Measurements from ENCODE around the gene MKNK2.

The MKNK2 gene

GRCh38 chr19:2058570-2059421, 7.8 kb upstream of the MKNK2 start:
- in situ Hi-C loops (cut with HindIII; ENCODE audit: low sequenced_read_pairs) = no loop called here

- in situ Hi-C loops (cut with HindIII; ENCODE audit: low sequenced_read_pairs) = no loop called here
Measured at GRCh38 chr19:2057484-2058469, 6.7 kb upstream of the MKNK2 start.

GRCh38 chr19:2056837-2057192, 5.8 kb upstream of the MKNK2 start:
- in situ Hi-C loops (cut with HindIII; ENCODE audit: low sequenced_read_pairs) = no loop called here

- in situ Hi-C loops (cut with HindIII; ENCODE audit: low sequenced_read_pairs) = no loop called here
Measured at GRCh38 chr19:2055931-2056836, 5.1 kb upstream of the MKNK2 start.

- in situ Hi-C loops (cut with HindIII; ENCODE audit: low sequenced_read_pairs) = no loop called here
Measured at GRCh38 chr19:2054763-2055162, 3.7 kb upstream of the MKNK2 start.

GRCh38 chr19:2053601-2054389, 2.8 kb upstream of the MKNK2 start:
- in situ Hi-C loops (cut with HindIII; ENCODE audit: low sequenced_read_pairs) = no loop called here

GRCh38 chr19:2051773-2052704, 995 bp upstream of the MKNK2 start:
- in situ Hi-C loops (cut with HindIII; ENCODE audit: low sequenced_read_pairs) = no loop called here

GRCh38 chr19:2050349-2050990, 574 bp downstream of the MKNK2 start:
- in situ Hi-C loops (cut with HindIII; ENCODE audit: low sequenced_read_pairs) = no loop called here

- in situ Hi-C loops (cut with HindIII; ENCODE audit: low sequenced_read_pairs) = no loop called here
Measured at GRCh38 chr19:2049741-2050348, 1.2 kb downstream of the MKNK2 start.

GRCh38 chr19:2048959-2049740, 1.9 kb downstream of the MKNK2 start:
- in situ Hi-C loops (cut with HindIII; ENCODE audit: low sequenced_read_pairs) = no loop called here

- in situ Hi-C loops (cut with HindIII; ENCODE audit: low sequenced_read_pairs) = no loop called here
Measured at GRCh38 chr19:2048104-2048958, 2.7 kb downstream of the MKNK2 start.

GRCh38 chr19:2047449-2048103, 3.5 kb downstream of the MKNK2 start:
- in situ Hi-C loops (cut with HindIII; ENCODE audit: low sequenced_read_pairs) = no loop called here

GRCh38 chr19:2047076-2047448, 4.0 kb downstream of the MKNK2 start:
- in situ Hi-C loops (cut with HindIII; ENCODE audit: low sequenced_read_pairs) = no loop called here

GRCh38 chr19:2046046-2046907, 4.8 kb downstream of the MKNK2 start:
- in situ Hi-C loops (cut with HindIII; ENCODE audit: low sequenced_read_pairs) = no loop called here

GRCh38 chr19:2045501-2046045, 5.5 kb downstream of the MKNK2 start:
- in situ Hi-C loops (cut with HindIII; ENCODE audit: low sequenced_read_pairs) = no loop called here
